NCI-H2107 (cell line): ENCODE data around the gene LRRIQ4.
A peak's percentile ranks its signal among the peaks of the same experiment; 100 is the strongest.

ENCODE experiments used
- DNase-seq: peaks from one replicate; lab custom pipeline; 2025; lab: John Stamatoyannopoulos, UW

The LRRIQ4 gene

GRCh38 chr3:169812332-169813235 is at the start of gene LRRIQ4, which contains the start of gene LRRC34:
TSS of gene LRRIQ4 (plus strand) at chr3:169812870. CDS start at chr3:169821922, 9,052 bp downstream.
TSS of gene LRRC34 (minus strand) at chr3:169812904. CDS start at chr3:169812548, 356 bp downstream.
- peak; percentile 77 for DNase-seq

- peak; percentile 61 for DNase-seq
Observed at GRCh38 chr3:169764312-169764881, 48.3 kb upstream of the LRRIQ4 start.

GRCh38 chr3:169764882-169765612 is 47.6 kb upstream of the LRRIQ4 start, which contains the start of gene TERC:
TSS of gene TERC (minus strand) at chr3:169765060.
- DNase-seq = peak; percentile 99

GRCh38 chr3:169769287-169770181 is 43.1 kb upstream of the LRRIQ4 start, which contains the start of gene ACTRT3:
TSS of gene ACTRT3 (minus strand) at chr3:169769561. CDS start at chr3:169769520, 41 bp downstream.
- no peak for DNase-seq

DNA sequence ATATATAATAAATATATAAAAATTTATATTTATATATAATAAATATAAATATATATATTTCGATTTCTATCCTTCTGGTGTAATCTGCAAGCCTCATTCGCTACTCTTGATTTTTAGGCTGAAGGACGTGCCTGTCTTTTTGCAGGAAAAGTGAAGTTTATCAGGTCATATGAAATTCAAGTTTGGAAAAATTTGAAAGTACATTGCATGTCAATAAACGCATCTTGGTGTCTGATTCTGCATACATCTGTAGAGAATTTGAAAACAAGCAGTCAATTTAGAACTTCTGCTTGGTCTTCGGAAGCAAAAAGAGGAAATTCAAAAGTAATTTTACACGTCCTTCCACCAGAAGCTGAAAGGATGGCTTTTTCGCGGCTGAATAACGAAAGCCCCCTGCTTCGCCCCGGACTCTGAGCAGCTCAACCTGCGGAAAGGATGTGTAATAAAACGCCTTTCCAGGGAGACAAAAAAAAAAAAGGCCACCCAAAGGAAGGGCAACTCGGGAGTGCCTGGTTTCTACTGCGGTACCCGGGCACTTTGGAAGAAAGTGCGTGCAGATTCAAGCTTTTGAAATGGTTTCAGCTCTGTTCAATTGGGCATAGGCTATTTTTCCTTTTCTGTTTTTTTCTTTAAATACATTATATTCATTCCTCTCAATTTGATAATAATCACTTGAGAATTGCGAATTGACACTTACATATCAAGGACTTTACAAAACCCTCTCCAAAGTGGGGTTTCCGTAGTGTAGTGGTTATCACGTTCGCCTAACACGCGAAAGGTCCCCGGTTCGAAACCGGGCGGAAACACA is 41.0 kb upstream of the LRRIQ4 start:
- DNase-seq = peak; percentile 88

DNA sequence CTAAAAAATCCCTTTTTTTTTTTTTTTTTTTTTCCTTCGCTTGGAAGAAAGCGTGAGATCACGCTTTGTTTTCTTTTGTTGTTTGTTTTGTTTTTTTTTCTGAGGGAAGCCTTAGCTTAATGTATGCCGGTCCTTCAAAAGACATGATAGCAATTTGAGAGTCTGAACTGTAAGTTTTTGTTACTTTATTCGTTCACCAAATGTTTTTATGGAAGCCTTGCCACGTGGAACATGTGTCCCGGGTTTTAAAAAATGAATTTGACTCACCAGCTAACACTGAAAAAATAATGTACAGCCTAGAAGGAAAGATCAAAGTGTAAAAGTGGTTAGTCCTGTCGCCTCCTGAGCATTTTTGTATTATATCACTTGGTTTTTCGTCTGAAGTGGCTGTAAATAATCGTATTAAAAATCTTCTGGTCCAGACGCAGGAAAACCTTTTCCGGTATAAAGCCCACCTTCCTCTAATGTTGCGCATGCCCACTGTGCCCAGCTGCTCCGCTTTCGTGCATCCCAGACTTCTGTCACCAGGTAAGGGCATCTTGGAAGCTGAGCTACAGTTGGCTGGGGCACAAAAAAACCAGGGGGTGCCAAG is 40.3 kb upstream of the LRRIQ4 start:
- peak; percentile 81 for DNase-seq

DNA sequence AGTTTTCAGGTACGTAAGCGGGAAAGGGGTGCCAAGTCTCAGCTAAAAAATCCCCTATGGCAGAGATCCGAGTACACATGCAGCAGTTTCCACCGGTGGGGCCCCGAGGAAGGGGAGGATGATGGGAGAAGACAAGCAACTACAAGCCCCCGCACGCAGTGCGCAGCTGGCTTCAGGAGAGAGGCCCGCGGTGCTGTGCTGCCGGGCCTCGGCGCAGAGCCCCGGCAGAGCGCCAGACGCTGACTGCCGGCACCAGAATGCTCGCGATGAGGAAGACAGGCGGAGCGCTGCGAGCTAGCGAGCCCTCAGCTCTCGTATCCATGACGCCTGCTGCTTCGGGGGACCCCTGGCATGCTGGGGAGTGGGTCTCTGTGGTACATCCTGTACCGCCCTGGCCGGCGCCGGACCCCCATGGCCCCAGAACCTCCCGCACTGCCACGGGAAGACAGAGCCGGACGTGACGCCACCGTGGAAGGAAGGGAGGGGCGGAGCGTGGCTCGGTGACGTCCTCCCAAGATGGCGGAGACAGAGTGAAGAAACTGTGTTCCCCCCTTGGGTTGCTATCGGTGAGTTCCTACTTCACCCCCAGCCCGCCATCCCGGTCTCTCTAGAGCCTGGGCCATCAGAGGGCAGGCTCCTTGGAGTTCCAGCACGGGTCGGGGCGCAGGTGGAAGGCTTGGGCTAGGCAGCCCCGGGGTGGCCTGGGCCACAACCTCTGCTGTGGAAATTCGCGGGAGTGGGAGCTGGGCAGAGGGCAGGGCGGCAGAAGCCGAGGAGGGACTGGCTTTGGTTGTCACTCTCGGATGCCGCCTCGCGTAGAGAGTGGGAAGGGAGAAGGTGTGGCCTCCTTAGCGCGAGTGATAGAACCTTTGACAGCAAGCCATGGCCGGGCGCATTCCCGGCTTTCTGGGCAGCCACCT is 39.5 kb upstream of the LRRIQ4 start, which contains the start of gene MYNN:
TSS of gene MYNN (plus strand) at position 500 of the 920 bp plus-strand sequence. CDS start 900 bp downstream, outside the sequence.
- peak; percentile 96 for DNase-seq

DNA sequence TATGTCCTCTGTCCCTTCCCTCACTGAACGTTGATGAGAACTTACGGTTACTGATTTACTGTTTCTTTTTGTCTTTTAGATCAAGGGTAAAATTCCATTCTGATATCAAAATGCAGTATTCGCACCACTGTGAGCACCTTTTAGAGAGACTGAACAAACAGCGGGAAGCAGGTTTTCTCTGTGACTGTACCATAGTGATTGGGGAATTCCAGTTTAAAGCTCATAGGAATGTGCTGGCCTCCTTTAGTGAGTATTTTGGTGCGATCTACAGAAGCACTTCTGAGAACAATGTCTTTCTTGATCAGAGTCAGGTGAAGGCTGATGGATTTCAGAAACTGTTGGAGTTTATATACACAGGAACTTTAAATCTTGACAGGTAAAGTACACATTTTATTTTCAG is 38.5 kb upstream of the LRRIQ4 start:
- DNase-seq = no peak

DNA sequence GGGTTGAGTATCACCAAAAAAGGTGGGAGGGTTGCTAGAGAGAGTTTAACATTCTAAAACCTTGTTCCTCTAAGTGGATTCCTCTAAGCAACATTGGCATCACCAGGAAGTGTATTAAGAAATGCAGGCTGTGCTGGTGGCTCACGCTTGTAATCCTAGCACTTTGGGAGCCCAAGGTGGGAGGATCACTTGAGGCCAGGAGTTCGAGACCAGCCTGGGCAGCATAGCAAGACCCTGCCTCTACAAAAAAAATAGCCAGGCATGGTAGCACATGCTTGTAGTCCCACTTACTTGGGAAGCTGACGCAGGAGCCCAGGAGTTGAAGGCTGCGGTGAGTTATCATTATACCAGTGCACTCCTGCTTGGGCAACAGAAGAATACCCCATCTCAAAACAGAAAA is 34.8 kb upstream of the LRRIQ4 start:
- no peak for DNase-seq

DNA sequence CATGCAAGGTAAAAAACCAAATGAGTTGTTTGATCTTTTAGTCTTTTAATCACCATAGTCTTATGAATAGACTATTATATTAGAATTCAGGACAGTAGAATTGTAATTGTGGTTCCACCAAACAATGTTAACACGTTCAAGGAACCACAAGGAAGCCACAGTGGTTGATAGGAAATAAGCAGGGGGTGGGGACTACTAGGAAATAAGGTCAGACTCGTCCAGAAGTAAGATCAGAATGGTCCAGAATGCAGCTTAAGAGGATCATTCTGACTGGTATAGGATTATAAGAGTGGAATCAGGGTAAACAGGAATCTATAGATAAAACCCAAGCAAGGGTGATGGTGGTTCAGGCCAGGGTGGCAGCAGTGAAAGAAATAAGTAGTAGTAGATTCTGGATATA is 31.9 kb upstream of the LRRIQ4 start:
- no peak for DNase-seq

DNA sequence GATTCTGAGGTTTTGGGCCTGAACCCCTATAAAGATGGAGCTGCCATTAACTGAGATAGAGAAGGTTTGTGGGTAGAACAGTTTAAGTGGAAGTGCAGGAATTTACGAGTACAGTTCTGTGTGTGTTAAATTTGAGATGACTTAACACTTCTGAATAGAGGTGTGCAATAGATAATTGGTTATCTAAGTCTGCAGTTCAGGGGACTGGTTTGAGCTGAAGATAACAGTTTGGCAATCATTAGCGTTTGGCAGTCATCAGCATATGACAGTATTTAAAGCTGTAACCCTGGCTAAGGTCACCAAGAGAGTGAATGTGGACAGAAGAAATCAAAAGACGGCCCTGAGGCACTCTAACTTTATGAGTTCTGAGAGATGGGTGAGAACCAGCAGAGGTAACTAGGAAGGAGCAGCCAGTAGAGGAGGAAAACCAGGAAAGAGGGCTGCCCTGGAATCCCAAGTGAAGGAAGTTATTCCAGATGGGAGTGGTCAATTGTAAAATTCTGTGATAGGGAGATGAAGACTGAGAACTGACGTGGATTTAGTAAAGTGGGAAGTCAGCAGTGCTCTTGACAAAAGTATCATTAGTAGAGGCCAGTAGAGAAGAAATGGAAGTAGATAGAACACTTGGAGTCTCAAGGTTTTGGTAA is 31.3 kb upstream of the LRRIQ4 start:
- no peak for DNase-seq

- no peak for DNase-seq
Observed at GRCh38 chr3:169787120-169787519, 25.6 kb upstream of the LRRIQ4 start.

- no peak for DNase-seq
Observed at GRCh38 chr3:169787791-169788190, 24.9 kb upstream of the LRRIQ4 start.

DNA sequence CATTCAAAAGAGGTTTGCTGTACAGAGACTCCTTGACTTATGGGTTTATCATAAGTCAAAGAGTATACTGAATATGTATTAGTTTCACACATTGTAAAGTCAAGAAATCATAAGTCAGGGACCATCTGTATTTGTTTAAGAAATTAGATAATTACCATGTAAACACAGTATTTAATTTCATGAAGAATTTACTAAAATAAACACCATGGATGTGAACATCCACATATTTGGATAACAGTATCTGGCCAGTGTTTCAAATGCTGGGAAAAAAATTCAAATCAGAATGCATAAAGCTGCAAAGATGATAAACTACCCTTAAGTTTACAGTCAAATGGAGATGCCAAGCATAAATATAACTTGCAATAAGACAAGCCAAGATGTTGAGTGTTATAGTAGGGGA is 22.5 kb upstream of the LRRIQ4 start:
- no peak for DNase-seq

DNA sequence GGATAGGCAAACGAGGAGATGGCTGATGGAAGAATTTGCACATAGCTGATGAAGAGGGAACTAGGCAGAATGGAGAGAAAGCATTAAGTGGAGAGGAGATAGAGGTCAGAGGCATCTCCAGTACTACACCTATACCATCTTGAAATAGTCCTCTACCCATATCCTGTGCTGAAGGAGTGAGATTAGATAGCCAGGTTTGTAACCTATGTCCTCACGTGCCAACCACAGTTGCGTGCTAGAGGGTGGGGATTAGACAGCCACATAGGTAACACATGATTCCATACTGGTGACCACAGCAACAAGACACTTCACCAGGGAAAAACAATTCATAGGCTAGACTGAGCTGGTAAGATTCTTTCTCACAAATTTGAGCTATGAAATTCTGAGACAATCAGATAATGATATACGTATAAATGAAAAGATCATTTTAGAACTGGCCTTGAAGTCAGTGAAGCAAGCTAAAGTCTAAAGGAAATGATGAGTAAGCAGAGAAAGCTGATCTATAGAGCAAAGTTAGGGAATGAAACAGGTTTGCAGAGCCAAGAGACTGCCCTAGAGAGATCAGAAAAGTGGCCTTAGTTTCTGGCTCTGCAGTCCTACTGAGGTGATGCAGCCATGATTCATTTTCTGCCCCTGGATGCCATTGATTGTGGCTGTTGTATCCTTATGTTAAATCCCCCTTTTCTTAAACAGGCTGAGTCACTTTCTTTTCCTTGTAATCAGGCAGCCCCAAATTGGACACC is 21.8 kb upstream of the LRRIQ4 start:
- no peak for DNase-seq

GRCh38 chr3:169792359-169792758 is 20.3 kb upstream of the LRRIQ4 start:
- DNase-seq = no peak

DNA sequence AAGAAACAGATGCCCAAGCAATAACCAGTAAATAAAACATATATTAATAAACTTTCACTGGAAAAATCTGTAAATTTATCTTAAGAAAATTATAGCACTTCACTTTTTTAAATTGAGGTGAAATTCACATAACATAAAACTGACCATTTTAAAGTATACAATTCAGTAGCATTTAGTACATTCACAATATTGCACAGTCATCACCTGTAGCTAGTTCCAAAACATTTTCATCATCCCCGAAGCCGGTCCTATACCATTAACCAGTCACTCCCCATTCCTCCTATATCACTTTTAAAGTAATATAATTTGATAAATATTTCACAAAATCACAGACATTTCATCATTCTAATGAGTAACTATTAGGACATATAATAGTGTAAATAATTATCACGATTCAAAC is 8.0 kb upstream of the LRRIQ4 start:
- DNase-seq = no peak
